ENCODE results near the gene GNG10. TPM values are rescaled to one million over a fixed set of nuclear protein-coding genes. Genes with fewer than 3 reads are reported as not detected.
"Not testable (repeated sequence)": the region's sequence is repeated elsewhere in the genome, so short reads cannot be mapped to it uniquely, and the experiment has no call there.

GNG10 gene
- total RNA-seq, 1 experiment from 2014 or later = 21.5 TPM

DNA sequence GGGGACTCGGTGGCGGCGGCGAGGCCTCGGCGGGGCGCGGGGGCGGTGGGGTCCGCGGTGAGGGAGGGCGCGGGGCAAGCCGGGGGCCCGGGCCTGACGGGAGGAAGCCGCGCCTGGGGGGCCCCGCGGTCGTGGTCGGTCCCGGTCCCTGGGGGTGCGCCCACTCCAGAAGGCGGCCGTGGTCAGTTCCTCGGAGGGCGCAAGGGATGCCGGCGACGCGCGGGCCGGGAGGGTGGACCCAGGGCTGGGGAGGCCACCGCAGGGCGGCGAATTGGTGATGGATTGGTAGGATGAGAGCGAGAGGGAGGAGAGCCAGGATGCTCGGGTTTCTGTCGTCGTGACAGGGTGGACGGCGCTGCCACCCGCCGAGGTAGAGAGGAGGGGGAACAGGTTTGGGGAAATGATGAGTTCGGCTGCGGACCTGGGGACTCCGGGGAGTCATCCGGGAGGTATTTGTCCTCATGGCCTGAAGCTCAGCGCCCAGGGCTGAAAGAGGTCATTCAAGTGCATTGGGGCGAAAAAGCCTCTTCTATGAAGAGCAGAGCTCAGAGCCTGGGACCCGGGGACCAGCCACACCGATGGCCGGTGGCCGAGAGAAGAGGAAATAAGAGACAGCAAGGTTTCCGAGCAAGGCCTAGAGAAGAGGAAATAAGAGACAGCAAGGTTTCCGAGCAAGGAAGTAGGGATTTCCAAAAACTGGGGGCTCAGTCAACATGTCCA, 557 bp downstream of the GNG10 start:
- Mint-ChIP-seq H3K4me3 (ENCODE audit: low read depth, unreplicated experiment) (peak overlapping the region; percentile 94), H3K36me3 (ENCODE audit: insufficient read depth, unreplicated experiment) (peaks cover 25% of the 10 kb centered on the region), H3K27ac (ENCODE audit: unreplicated experiment) (peak overlapping the region; percentile 53), H3K9me3 (ENCODE audit: low read depth, unreplicated experiment) (no peaks in the 10 kb centered on the region), H3K4me1 (ENCODE audit: low read depth, unreplicated experiment) (peaks cover 20% of the 10 kb centered on the region), H3K27me3 (ENCODE audit: unreplicated experiment) (no peaks in the 10 kb centered on the region)
- intact Hi-C loops (cut with micrococcal nuclease; ENCODE audit: unreplicated experiment) = no loop called here
- DNase-seq = peak; percentile 25
- no TSS peak for BruUV-seq (replicated peaks)
- CTCF ChIA-PET = interaction anchor here (0.6 kb wide), 1 partner anchor 348 kb away, joined by 3 read pairs; no protein-coding TSS in a partner anchor
- TF ChIP-seq, protein P1, sequence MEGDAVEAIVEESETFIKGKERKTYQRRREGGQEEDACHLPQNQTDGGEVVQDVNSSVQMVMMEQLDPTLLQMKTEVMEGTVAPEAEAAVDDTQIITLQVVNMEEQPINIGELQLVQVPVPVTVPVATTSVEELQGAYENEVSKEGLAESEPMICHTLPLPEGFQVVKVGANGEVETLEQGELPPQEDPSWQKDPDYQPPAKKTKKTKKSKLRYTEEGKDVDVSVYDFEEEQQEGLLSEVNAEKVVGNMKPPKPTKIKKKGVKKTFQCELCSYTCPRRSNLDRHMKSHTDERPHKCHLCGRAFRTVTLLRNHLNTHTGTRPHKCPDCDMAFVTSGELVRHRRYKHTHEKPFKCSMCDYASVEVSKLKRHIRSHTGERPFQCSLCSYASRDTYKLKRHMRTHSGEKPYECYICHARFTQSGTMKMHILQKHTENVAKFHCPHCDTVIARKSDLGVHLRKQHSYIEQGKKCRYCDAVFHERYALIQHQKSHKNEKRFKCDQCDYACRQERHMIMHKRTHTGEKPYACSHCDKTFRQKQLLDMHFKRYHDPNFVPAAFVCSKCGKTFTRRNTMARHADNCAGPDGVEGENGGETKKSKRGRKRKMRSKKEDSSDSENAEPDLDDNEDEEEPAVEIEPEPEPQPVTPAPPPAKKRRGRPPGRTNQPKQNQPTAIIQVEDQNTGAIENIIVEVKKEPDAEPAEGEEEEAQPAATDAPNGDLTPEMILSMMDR (IDR thresholded peaks at IDR 0.05; ENCODE audit: unreplicated experiment) = no peak

DNA sequence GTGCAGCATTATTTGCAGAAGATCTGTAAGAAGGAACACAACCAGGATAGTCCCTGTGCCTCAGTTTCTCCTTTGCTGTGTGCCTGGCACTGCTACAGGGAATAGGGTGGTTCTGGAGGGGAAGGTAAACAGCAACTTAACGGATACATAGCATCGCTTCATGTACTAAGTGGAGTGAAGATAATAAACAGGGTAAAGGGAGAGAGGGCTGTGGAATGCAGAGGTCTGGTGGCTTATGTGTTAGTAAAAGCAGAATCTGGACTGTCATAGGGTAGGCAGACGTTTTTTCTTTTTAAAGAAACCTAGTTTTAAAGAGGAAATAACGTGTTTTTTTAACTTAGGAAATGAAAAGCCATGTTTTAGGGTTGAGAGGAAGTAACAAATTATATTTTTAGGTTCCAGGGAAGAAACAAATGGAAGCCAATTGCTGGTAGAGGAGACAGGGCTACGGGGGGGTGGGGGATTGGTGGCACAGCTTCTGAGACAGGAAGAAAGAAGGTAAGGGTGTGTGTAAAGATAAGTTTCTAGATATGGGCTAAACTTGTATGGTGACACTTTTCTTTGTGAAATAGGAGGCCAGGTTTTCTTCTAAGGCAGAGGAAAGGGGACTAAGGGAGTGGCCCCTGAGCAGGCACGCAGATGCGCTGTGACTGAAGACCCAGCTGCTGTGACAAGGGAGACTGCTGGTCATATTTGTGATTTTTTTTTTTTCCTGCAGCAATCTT, 1.3 kb downstream of the GNG10 start:
- Mint-ChIP-seq H3K4me1 (ENCODE audit: low read depth, unreplicated experiment) (peaks cover 20% of the 10 kb centered on the region), H3K9me3 (ENCODE audit: low read depth, unreplicated experiment) (no peaks in the 10 kb centered on the region), H3K4me3 (ENCODE audit: low read depth, unreplicated experiment) (peak overlapping the region; percentile 94), H3K36me3 (ENCODE audit: insufficient read depth, unreplicated experiment) (peaks cover 25% of the 10 kb centered on the region), H3K27ac (ENCODE audit: unreplicated experiment) (no peak overlapping the region), H3K27me3 (ENCODE audit: unreplicated experiment) (no peaks in the 10 kb centered on the region)
- no TSS peak for BruUV-seq (replicated peaks)
- TF ChIP-seq, protein P1 (IDR thresholded peaks at IDR 0.05; ENCODE audit: unreplicated experiment) = no peak
- intact Hi-C loops (cut with micrococcal nuclease; ENCODE audit: unreplicated experiment) = no loop called here
- DNase-seq = no peak
- CTCF ChIA-PET = interaction anchor here (0.6 kb wide), 1 partner anchor 347 kb away, joined by 3 read pairs; no protein-coding TSS in a partner anchor

DNA sequence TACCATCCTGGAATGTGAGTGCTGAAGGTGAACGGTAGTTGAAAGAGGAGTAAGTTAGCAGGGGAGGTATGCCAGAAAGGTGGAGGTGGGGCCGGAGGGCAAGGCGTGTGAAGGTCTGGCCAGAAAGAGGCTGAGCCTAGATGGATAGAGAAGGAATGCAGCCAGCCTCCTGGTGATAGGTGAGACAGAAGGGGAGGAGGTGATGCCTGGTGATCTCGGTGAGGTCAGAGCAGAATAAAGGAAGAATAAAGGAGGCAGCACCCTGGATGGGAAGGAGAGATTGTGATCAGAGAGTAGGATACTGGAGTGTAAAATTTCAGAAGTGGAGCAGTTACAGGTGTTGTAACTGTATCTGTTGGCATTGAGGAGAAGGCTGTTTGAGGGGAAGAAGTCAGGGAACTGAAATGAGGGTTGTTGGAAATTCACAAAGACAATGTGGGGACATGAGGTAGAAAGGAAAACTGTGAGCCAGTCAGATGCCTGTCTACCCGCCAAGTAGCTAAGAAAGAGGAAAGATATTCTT, 2.0 kb downstream of the GNG10 start:
- H3K27me3 Mint-ChIP-seq (ENCODE audit: unreplicated experiment) = no peaks in the 10 kb centered on the region
- no peak overlapping the region for H3K27ac Mint-ChIP-seq (ENCODE audit: unreplicated experiment)
- H3K9me3 Mint-ChIP-seq (ENCODE audit: low read depth, unreplicated experiment) = no peaks in the 10 kb centered on the region
- CTCF ChIA-PET = no interaction called here
- peaks cover 20% of the 10 kb centered on the region for H3K4me1 Mint-ChIP-seq (ENCODE audit: low read depth, unreplicated experiment)
- no peak for DNase-seq
- TF ChIP-seq, protein P1 (IDR thresholded peaks at IDR 0.05; ENCODE audit: unreplicated experiment) = no peak
- H3K4me3 Mint-ChIP-seq (ENCODE audit: low read depth, unreplicated experiment) = no peak overlapping the region
- intact Hi-C loops (cut with micrococcal nuclease; ENCODE audit: unreplicated experiment) = no loop called here
- BruUV-seq (replicated peaks) = no TSS peak
- H3K36me3 Mint-ChIP-seq (ENCODE audit: insufficient read depth, unreplicated experiment) = peaks cover 25% of the 10 kb centered on the region

DNA sequence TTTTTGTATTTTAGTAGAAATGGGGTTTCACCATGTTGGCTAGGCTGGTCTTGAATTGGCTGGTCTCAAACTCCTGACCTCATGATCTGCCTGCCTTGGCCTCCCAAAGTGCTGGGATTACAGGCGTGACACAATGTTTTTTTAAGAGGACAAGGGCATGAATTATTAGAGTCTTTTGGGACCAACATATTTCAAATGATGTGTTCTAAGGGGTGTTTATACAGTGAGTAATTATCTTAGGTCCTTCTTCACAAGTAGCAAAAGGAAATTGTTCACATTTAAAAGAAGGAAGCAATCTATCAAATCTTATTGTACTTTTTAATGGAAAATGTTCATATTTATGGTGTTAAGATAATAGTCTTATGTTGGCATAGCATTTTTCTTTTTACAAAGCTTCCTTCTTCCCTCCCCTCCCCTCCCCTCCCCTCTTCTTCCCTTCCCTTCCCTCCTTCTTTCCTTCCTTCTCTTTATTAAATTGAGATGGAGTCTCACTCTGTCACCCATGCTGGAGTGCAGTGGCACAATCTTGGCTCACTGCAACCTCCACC, 6.7 kb downstream of the GNG10 start:
- peaks cover 5% of the 10 kb centered on the region for H3K36me3 Mint-ChIP-seq (ENCODE audit: insufficient read depth, unreplicated experiment)
- BruUV-seq (replicated peaks) = no TSS peak
- CTCF ChIA-PET = no interaction called here
- H3K4me3 Mint-ChIP-seq (ENCODE audit: low read depth, unreplicated experiment) = no peak overlapping the region
- peaks cover 6% of the 10 kb centered on the region for H3K4me1 Mint-ChIP-seq (ENCODE audit: low read depth, unreplicated experiment)
- intact Hi-C loops (cut with micrococcal nuclease; ENCODE audit: unreplicated experiment) = no loop called here
- no peak overlapping the region for H3K27ac Mint-ChIP-seq (ENCODE audit: unreplicated experiment)
- H3K27me3 Mint-ChIP-seq (ENCODE audit: unreplicated experiment) = no peaks in the 10 kb centered on the region
- no peaks in the 10 kb centered on the region for H3K9me3 Mint-ChIP-seq (ENCODE audit: low read depth, unreplicated experiment)
- TF ChIP-seq, protein P1 (IDR thresholded peaks at IDR 0.05; ENCODE audit: unreplicated experiment) = no peak
- DNase-seq = no peak

DNA sequence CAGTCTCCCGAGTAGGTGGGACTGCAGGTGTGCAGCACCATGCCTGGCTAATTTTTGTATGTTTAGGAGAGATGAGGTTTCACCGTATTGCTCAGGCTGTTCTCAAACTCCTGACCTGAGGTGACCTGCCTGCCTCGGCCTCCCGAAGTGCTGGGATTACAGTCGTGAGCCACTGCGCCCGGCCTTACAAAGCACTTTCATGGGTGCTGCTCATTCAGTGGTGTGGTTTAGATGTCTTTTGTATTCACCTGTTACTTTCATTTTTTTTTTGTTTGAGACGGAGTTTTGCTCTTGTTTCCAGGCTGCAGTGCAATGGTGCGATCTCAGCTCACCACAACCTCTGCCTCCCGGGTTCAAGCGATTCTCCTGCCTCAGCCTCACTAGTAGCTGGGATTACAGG, 7.2 kb downstream of the GNG10 start:
- H3K27me3 Mint-ChIP-seq (ENCODE audit: unreplicated experiment); CTCF ChIA-PET; H3K27ac Mint-ChIP-seq (ENCODE audit: unreplicated experiment); intact Hi-C loops (cut with micrococcal nuclease; ENCODE audit: unreplicated experiment); H3K4me3 Mint-ChIP-seq (ENCODE audit: low read depth, unreplicated experiment); H3K36me3 Mint-ChIP-seq (ENCODE audit: insufficient read depth, unreplicated experiment); BruUV-seq (replicated peaks); H3K9me3 Mint-ChIP-seq (ENCODE audit: low read depth, unreplicated experiment); DNase-seq; H3K4me1 Mint-ChIP-seq (ENCODE audit: low read depth, unreplicated experiment): not testable (repeated sequence)

All from Calu3 (cell line).